Chondrocyte (in vitro differentiated cells): ENCODE measurements around the gene CHCHD1. TPM values are rescaled to one million over a fixed set of nuclear protein-coding genes. Genes with fewer than 3 reads are reported as not detected.

ENCODE experiments used
- DNase-seq: peaks from one replicate; pipeline ENCODE4 v3.0.0; 2021; ENCODE audit warnings: mixed read lengths, low spot score
- H3K27ac Mint-ChIP-seq: one replicate; pipeline ENCODE4 v1.8.0; 2021; ENCODE audit warnings: mild to moderate bottlenecking, moderate library complexity, mixed read lengths; ENCODE audit not compliant: unreplicated experiment
- H3K27me3 Mint-ChIP-seq: 2 replicates; pipeline ENCODE4 v1.8.0; 2021; ENCODE audit warnings: low read depth, mixed read lengths
- H3K36me3 Mint-ChIP-seq: 2 replicates; pipeline ENCODE4 v1.8.0; 2021; ENCODE audit warnings: low read depth, mixed read lengths
- H3K4me1 Mint-ChIP-seq: 2 replicates; pipeline ENCODE4 v1.8.0; 2021; ENCODE audit warnings: low read depth, mild to moderate bottlenecking, mixed read lengths
- H3K4me3 Mint-ChIP-seq: one replicate; pipeline ENCODE4 v1.8.0; 2021; ENCODE audit warnings: mild to moderate bottlenecking, moderate library complexity, mixed read lengths; ENCODE audit not compliant: unreplicated experiment
- H3K9me3 Mint-ChIP-seq: 2 replicates; pipeline ENCODE4 v1.8.0; 2021; ENCODE audit warnings: low read depth, mixed read lengths
- total RNA-seq: library from RNA; stranded (reverse); gene quantifications from 3 replicates; pipeline ENCODE4 v1.2.1, GENCODE V29; 2021
- TF ChIP-seq, protein P1 (sequence below): fragments of 200-600 bp; sonication (generic); IDR thresholded peaks from 2 replicates; pipeline ENCODE4 v1.5.0; 2021; ENCODE audit warnings: antibody characterized with exemption, mild to moderate bottlenecking, moderate library complexity

Gene CHCHD1
- total RNA-seq, 1 donor from 2014 or later, result 17.4 TPM

DNA sequence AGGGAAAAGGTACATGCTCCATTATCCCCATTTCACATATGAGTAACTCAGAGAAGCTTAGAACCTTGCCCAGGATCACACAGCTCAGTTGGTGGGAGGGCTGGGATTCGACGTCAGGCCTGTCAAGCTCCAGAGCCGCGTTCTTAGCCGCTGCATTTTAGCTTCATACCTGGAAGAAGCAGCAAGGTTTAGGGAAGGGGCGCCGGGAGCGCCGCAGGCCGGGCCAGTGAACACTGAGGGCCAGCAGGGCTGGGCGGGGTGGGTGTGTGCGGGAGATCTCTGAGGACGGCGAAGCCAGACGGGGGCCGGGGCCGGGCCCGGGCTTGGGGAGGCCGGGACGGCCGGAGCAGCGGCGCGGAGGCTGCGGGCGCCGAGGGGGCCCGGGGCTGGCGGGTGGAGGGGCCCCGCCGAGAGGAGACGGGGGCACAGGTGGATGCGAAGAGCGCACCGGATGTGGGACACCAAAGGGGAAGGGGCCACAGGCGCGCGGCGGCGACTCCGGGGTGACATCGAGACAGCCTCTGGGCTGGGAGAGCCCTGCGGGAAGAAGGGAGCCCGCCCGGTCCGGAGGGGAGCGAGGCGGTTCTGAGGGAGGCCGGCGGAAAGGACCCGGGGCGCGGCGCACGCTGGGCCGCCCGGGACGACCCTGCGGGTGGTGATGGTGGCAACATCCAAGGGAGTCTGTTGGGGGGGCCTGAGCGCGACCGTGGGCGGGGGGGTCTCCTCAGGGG, 29.1 kb downstream of the CHCHD1 start:
- Mint-ChIP-seq H3K9me3 (no peaks in the 10 kb centered on the region), H3K4me3 (peak overlapping the region; percentile 78), H3K4me1 (peaks cover 31% of the 10 kb centered on the region), H3K27ac (peak overlapping the region; percentile 70), H3K36me3 (peaks cover 18% of the 10 kb centered on the region), H3K27me3 (no peaks in the 10 kb centered on the region)
- DNase-seq, result no peak
- TF ChIP-seq, protein P1, sequence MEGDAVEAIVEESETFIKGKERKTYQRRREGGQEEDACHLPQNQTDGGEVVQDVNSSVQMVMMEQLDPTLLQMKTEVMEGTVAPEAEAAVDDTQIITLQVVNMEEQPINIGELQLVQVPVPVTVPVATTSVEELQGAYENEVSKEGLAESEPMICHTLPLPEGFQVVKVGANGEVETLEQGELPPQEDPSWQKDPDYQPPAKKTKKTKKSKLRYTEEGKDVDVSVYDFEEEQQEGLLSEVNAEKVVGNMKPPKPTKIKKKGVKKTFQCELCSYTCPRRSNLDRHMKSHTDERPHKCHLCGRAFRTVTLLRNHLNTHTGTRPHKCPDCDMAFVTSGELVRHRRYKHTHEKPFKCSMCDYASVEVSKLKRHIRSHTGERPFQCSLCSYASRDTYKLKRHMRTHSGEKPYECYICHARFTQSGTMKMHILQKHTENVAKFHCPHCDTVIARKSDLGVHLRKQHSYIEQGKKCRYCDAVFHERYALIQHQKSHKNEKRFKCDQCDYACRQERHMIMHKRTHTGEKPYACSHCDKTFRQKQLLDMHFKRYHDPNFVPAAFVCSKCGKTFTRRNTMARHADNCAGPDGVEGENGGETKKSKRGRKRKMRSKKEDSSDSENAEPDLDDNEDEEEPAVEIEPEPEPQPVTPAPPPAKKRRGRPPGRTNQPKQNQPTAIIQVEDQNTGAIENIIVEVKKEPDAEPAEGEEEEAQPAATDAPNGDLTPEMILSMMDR, result no peak

DNA sequence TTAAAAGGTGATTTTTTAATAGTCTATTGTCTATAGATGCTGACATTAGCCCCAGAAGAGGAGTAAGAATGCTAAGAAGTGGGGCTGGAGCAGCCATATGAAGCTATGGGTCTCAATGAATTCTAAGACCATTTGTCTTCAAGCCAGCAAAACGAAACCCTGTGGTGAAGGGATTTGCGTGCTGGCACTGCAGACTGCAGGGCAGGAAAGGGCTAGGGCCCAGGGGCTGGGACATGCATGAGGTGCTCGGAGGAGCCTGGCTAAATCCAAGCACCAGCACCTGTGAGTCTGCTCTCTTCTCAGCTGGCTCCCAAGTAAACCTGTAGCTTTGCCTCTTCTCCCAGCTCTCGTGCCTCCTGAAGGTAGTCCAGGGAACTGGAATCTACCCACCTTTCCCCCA, 30.8 kb downstream of the CHCHD1 start:
- no peak overlapping the region for H3K4me3 Mint-ChIP-seq
- H3K27ac Mint-ChIP-seq, result peak overlapping the region; percentile 36
- peaks cover 8% of the 10 kb centered on the region for H3K36me3 Mint-ChIP-seq
- no peaks in the 10 kb centered on the region for H3K27me3 Mint-ChIP-seq
- DNase-seq, result no peak
- TF ChIP-seq, protein P1, result no peak
- H3K9me3 Mint-ChIP-seq, result no peaks in the 10 kb centered on the region
- H3K4me1 Mint-ChIP-seq, result peaks cover 31% of the 10 kb centered on the region

DNA sequence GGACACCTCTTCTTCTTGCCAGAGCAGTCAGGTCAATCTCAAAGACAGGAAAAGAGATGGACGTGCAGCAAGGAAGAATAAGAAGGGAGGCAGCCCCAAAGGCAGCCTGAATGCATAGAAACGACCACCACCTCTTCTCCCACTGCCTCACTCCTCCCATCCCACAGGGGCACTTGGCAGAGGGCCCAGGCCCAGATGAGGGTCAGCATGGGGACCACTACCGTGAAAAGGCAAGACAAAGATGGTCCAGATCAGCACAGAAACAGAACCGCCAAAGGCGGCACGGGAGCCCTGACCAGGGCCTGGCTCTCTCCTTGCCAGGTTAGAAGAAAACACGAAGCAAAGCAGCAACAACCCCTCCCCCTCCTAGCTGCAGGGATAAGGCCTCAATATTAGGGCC, 31.5 kb downstream of the CHCHD1 start:
- no peak for DNase-seq
- Mint-ChIP-seq H3K9me3 (no peaks in the 10 kb centered on the region), H3K27me3 (no peaks in the 10 kb centered on the region), H3K27ac (no peak overlapping the region), H3K4me1 (peaks cover 31% of the 10 kb centered on the region), H3K36me3 (peaks cover 10% of the 10 kb centered on the region), H3K4me3 (no peak overlapping the region)
- TF ChIP-seq, protein P1, result no peak

DNA sequence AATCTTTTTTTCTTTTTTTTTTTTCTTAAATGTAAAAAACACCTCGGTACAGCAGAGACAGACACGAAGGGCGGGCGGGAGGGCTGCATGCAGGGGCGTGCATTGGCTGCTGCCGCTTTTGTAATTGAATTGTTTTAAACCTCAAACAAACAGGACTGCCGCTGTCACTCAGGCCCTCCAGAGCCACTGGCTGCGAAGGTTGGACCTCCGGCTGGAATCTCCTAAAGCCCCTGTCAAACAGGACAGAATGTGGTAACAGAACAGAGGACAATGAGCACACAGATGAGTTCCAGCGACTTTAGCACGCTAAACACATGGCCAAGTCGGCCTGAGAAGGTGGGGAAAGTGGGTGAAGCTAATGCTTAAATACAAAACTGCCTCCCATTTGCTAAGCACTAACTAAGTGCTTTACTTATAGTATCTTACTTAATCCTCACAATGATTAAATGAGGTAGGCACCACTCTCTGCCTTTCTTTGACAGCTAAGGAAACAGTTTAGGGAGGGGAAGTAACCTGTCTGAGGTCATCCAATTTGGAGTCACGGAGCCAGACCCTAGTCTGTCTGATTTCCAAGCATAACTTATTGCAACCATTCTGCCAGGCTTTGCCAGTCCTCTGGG, 32.5 kb downstream of the CHCHD1 start:
- TF ChIP-seq, protein P1, result no peak
- Mint-ChIP-seq H3K36me3 (peaks cover 10% of the 10 kb centered on the region), H3K4me1 (peaks cover 26% of the 10 kb centered on the region), H3K27me3 (no peaks in the 10 kb centered on the region), H3K9me3 (no peaks in the 10 kb centered on the region), H3K4me3 (no peak overlapping the region), H3K27ac (no peak overlapping the region)
- no peak for DNase-seq

DNA sequence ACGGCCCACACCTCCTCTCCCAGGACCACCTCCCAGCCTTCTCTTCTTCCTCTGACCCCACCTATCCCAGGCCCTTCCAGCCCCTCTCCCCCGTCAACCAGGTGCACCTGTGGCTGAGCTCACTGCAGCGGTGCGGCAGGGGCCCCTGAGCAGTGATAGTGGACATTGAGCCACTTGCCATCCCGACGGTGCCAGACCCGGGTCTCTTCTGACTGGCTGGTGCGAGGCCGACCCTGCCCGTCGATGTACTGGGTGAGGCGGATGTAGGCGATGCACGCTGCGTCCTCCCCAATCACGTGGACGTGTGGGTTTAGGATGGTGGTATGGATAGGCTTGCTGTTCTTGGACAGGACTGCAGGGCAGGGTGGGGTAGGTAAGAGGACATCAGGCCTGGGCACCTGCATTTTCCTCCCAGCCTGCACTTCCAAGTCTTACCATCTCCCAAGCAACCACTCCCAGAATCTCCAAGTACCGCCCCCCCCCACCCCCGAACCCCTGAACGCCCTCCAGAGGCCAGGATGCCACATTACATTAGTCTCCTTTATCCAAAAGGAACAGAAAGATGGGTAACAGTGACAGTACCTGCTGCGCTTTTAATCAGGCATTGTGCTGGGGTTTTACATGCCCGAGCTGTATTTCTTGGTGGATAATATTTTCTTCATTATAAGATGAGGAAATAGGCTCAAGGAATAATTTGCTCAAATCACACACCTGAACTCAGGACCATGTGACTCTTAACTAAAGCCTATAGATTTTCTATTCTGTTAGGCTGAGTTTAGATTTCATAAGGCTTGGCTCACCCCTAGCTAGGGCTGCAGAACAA, 33.3 kb downstream of the CHCHD1 start:
- Mint-ChIP-seq H3K36me3 (peaks cover 10% of the 10 kb centered on the region), H3K27me3 (no peaks in the 10 kb centered on the region), H3K4me3 (no peak overlapping the region), H3K27ac (no peak overlapping the region), H3K9me3 (no peaks in the 10 kb centered on the region), H3K4me1 (peaks cover 24% of the 10 kb centered on the region)
- TF ChIP-seq, protein P1, result peak; percentile 60
- no peak for DNase-seq
